Measurements from ENCODE around the gene TARDBP. TPM values are rescaled to one million over a fixed set of nuclear protein-coding genes. Genes with fewer than 3 reads are reported as not detected.

TARDBP gene
- total and polyA plus RNA-seq, 9 of the 15 experiments (the other 6 are each of a cell fraction or from before 2014, with no cell fraction given), result 122 to 515 (median 243) TPM

- no peak for TF ChIP-seq REST (IDR thresholded peaks at IDR 0.05; ENCODE audit: borderline replicate concordance)
- TF ChIP-seq REST (CRISPR knock-in tag; IDR thresholded peaks at IDR 0.05; ENCODE audit: low read depth), result peak; percentile 83
- TF ChIP-seq HSF4 (CRISPR knock-in tag; IDR thresholded peaks at IDR 0.05; ENCODE audit: borderline replicate concordance), result no peak
- no peak for TF ChIP-seq POLR3G (IDR thresholded peaks at IDR 0.05; ENCODE audit: extremely low read depth, insufficient read length, insufficient replicate concordance)
- no peak for TF ChIP-seq NELFE (IDR thresholded peaks at IDR 0.05; ENCODE audit: insufficient read depth, insufficient read length)
- TF ChIP-seq KDM4B (IDR thresholded peaks at IDR 0.05; ENCODE audit: borderline replicate concordance in 2 of 2, low read depth in 1 of 2), result no peak
- TF ChIP-seq HNRNPL (IDR thresholded peaks at IDR 0.05; ENCODE audit: low read depth, low read length), result peak; percentile 87
- TF ChIP-seq ZNF124 (CRISPR knock-in tag; IDR thresholded peaks at IDR 0.05), result peak; percentile 31; the same call in 1 of the 2 replicates
- TF ChIP-seq PRMT5 (CRISPR knock-in tag; IDR thresholded peaks at IDR 0.05), result peak; percentile 86
- TF ChIP-seq, protein P1, sequence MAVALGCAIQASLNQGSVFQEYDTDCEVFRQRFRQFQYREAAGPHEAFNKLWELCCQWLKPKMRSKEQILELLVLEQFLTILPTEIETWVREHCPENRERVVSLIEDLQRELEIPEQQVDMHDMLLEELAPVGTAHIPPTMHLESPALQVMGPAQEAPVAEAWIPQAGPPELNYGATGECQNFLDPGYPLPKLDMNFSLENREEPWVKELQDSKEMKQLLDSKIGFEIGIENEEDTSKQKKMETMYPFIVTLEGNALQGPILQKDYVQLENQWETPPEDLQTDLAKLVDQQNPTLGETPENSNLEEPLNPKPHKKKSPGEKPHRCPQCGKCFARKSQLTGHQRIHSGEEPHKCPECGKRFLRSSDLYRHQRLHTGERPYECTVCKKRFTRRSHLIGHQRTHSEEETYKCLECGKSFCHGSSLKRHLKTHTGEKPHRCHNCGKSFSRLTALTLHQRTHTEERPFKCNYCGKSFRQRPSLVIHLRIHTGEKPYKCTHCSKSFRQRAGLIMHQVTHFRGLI (CRISPR knock-in tag; IDR thresholded peaks at IDR 0.05), result no peak
- no peak for TF ChIP-seq GABPB2 (CRISPR knock-in tag; conservative IDR thresholded peaks at IDR 0.05)
- TF ChIP-seq, protein P2, sequence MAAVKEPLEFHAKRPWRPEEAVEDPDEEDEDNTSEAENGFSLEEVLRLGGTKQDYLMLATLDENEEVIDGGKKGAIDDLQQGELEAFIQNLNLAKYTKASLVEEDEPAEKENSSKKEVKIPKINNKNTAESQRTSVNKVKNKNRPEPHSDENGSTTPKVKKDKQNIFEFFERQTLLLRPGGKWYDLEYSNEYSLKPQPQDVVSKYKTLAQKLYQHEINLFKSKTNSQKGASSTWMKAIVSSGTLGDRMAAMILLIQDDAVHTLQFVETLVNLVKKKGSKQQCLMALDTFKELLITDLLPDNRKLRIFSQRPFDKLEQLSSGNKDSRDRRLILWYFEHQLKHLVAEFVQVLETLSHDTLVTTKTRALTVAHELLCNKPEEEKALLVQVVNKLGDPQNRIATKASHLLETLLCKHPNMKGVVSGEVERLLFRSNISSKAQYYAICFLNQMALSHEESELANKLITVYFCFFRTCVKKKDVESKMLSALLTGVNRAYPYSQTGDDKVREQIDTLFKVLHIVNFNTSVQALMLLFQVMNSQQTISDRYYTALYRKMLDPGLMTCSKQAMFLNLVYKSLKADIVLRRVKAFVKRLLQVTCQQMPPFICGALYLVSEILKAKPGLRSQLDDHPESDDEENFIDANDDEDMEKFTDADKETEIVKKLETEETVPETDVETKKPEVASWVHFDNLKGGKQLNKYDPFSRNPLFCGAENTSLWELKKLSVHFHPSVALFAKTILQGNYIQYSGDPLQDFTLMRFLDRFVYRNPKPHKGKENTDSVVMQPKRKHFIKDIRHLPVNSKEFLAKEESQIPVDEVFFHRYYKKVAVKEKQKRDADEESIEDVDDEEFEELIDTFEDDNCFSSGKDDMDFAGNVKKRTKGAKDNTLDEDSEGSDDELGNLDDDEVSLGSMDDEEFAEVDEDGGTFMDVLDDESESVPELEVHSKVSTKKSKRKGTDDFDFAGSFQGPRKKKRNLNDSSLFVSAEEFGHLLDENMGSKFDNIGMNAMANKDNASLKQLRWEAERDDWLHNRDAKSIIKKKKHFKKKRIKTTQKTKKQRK (IDR thresholded peaks at IDR 0.05; ENCODE audit: borderline replicate concordance, low read depth, low read length), result no peak
Measured at GRCh38 chr1:11012260-11013159, at the start of gene TARDBP (continued).

Data from K562 (cell line).